H1 (cell line): ENCODE data around the gene RGP1. TPM values are rescaled to one million over a fixed set of nuclear protein-coding genes. Genes with fewer than 3 reads are reported as not detected.

ENCODE experiments used
- CTCF ChIA-PET: fragments of 300-600 bp; sonication (Branson Sonifier 250); formaldehyde crosslinking; loops from one replicate; lab custom pipeline; 2021; ENCODE audit not compliant: partially characterized antibody; lab: Charles Lee
- POLR2A ChIA-PET: fragments of 300-600 bp; sonication (Branson Sonifier 250); formaldehyde crosslinking; loops from one replicate; lab custom pipeline; 2021; ENCODE audit warnings: inconsistent platforms; ENCODE audit not compliant: partially characterized antibody; lab: Charles Lee
- DNase-seq, 2 experiments: peaks; one replicate each; pipeline versions ENCODE4 v3.0.0 to v3.0.0-alpha.2; 2010 to 2022; ENCODE audit warnings: low spot score in 2 of 2, low read depth in 1 of 2, mixed read lengths in 1 of 2
- FAIRE-seq: peaks from 2 replicates; lab custom pipeline; 2011; peaks lifted over from hg19 to GRCh38; lab: Jason Lieb, UNC
- H2AFZ ChIP-seq: 2 replicates; pipeline ENCODE4 v1.8.1; 2012; ENCODE audit warnings: low read length, inconsistent platforms
- H2AK5ac ChIP-seq: 2 replicates; pipeline ENCODE4 v1.6.1; 2013; ENCODE audit warnings: low read depth, low read length
- H2BK120ac ChIP-seq: replicated peaks from 2 replicates; pipeline ENCODE3; 2013; ENCODE audit warnings: low read depth, low read length, inconsistent platforms
- H2BK12ac ChIP-seq: 2 replicates; pipeline ENCODE4 v1.6.1; 2013; ENCODE audit warnings: low read depth, low read length
- H2BK15ac ChIP-seq: 2 replicates; pipeline ENCODE4 v1.6.1; 2013; ENCODE audit warnings: low read length
- H2BK20ac ChIP-seq: 2 replicates; pipeline ENCODE4 v1.6.1; 2013; ENCODE audit warnings: low read length
- H2BK5ac ChIP-seq: 2 replicates; pipeline ENCODE4 v1.6.1; 2013; ENCODE audit warnings: low read depth, low read length
- H3K14ac ChIP-seq: 2 replicates; pipeline ENCODE4 v1.6.1; 2013; ENCODE audit warnings: inconsistent platforms; ENCODE audit not compliant: insufficient read length
- H3K18ac ChIP-seq: 2 replicates; pipeline ENCODE4 v1.6.1; 2013; ENCODE audit warnings: low read length; ENCODE audit errors: extremely low read depth
- H3K23ac ChIP-seq: 2 replicates; pipeline ENCODE4 v1.6.1; 2013; ENCODE audit warnings: inconsistent platforms; ENCODE audit not compliant: insufficient read length
- H3K23me2 ChIP-seq: 2 replicates; pipeline ENCODE4 v1.6.1; 2013; ENCODE audit warnings: low read depth, low read length
- H3K27ac ChIP-seq: 2 replicates; pipeline ENCODE4 v1.6.1; 2011; ENCODE audit warnings: low read depth, low read length, inconsistent platforms
- H3K27me3 ChIP-seq, 4 experiments: replicated peaks in 1 of 4; 1 replicate in 1 of 4; 2 replicates in 3 of 4; pipeline versions ENCODE4 v1.6.1 to v1.8.1; 2011 to 2013; ENCODE audit warnings: low read length in 3 of 4, mild to moderate bottlenecking in 3 of 4, inconsistent platforms in 2 of 4, mixed read lengths in 2 of 4, moderate library complexity in 1 of 4; ENCODE audit not compliant: control insufficient read depth in 3 of 4, insufficient read depth in 3 of 4; ENCODE audit errors: extremely low read depth in 1 of 4
- H3K36me3 ChIP-seq, 4 experiments: 2 replicates each; pipeline versions ENCODE4 v1.6.1 to v1.8.1; 2011 to 2013; ENCODE audit warnings: mild to moderate bottlenecking in 4 of 4, low read length in 3 of 4, moderate library complexity in 2 of 4, control low read depth in 1 of 4, inconsistent platforms in 1 of 4; ENCODE audit not compliant: insufficient read depth in 4 of 4, control insufficient read depth in 2 of 4
- H3K4ac ChIP-seq: replicated peaks from 2 replicates; pipeline ENCODE3; 2013; ENCODE audit warnings: low read length, low read depth, mixed read lengths, inconsistent platforms; ENCODE audit not compliant: insufficient read length
- H3K4me1 ChIP-seq, 4 experiments: replicated peaks in 1 of 4; 1 replicate in 1 of 4; 2 replicates in 3 of 4; pipeline versions ENCODE4 v1.6.1 to v1.8.1; 2011 to 2013; ENCODE audit warnings: low read length in 3 of 4, inconsistent platforms in 2 of 4, mixed read lengths in 1 of 4; ENCODE audit not compliant: insufficient read depth in 4 of 4, control insufficient read depth in 3 of 4
- H3K4me2 ChIP-seq, 2 experiments: 2 replicates each; pipeline versions ENCODE4 v1.6.1 to v1.8.1; 2011 to 2013; ENCODE audit warnings: low read depth in 2 of 2, low read length in 2 of 2, control low read depth in 1 of 2, inconsistent platforms in 1 of 2, mild to moderate bottlenecking in 1 of 2; ENCODE audit not compliant: insufficient read depth in 1 of 2
- H3K4me3 ChIP-seq, 4 experiments: fragments of 200-600, 300-600 bp in 1 of 4; sonication (generic), shearing (Covaris generic), sonication (Bioruptor Twin) in 1 of 4; 2 replicates each; pipeline versions ENCODE4 v1.5.1 to v1.8.1; 2011 to 2016; ENCODE audit warnings: low read length in 4 of 4, low read depth in 3 of 4, control low read depth in 2 of 4, inconsistent platforms in 2 of 4, mild to moderate bottlenecking in 2 of 4, mixed read lengths in 1 of 4, moderate library complexity in 1 of 4; ENCODE audit not compliant: insufficient read depth in 2 of 4; ENCODE audit errors: extremely low read depth in 1 of 4
- H3K56ac ChIP-seq: replicated peaks from 2 replicates; pipeline ENCODE3; 2013; ENCODE audit warnings: low read depth, mild to moderate bottlenecking, mixed read lengths, low read length, inconsistent platforms; ENCODE audit not compliant: insufficient read length
- H3K79me1 ChIP-seq: 2 replicates; pipeline ENCODE4 v1.6.1; 2013; ENCODE audit warnings: low read depth, low read length, control low read depth
- H3K79me2 ChIP-seq, 2 experiments: 2 replicates each; pipeline versions ENCODE4 v1.6.1 to v1.8.1; 2012 to 2013; ENCODE audit warnings: low read length in 2 of 2, mild to moderate bottlenecking in 2 of 2, inconsistent platforms in 1 of 2; ENCODE audit not compliant: insufficient read depth in 2 of 2, control insufficient read depth in 1 of 2
- H3K9ac ChIP-seq, 4 experiments: replicated peaks in 1 of 4; 1 replicate in 1 of 4; 2 replicates in 3 of 4; pipeline versions ENCODE4 v1.6.1 to v1.8.1; 2011 to 2013; ENCODE audit warnings: low read depth in 3 of 4, low read length in 3 of 4, control low read depth in 2 of 4, mild to moderate bottlenecking in 2 of 4, moderate library complexity in 2 of 4, inconsistent platforms in 1 of 4; ENCODE audit errors: extremely low read depth in 1 of 4
- H3K9me3 ChIP-seq, 2 experiments: 2 replicates each; pipeline versions ENCODE4 v1.6.1 to v1.8.1; 2012 to 2013; ENCODE audit warnings: mild to moderate bottlenecking in 2 of 2, moderate library complexity in 2 of 2, control low read depth in 1 of 2, inconsistent platforms in 1 of 2, low read depth in 1 of 2, low read length in 1 of 2, mixed read lengths in 1 of 2; ENCODE audit not compliant: insufficient read depth in 2 of 2
- H4K20me1 ChIP-seq, 2 experiments: replicated peaks in 1 of 2; 2 replicates each; pipeline versions ENCODE3 to v1.8.1; 2011 to 2013; ENCODE audit warnings: inconsistent platforms in 2 of 2, low read length in 2 of 2, mild to moderate bottlenecking in 1 of 2; ENCODE audit not compliant: insufficient read depth in 2 of 2, control insufficient read depth in 1 of 2
- H4K5ac ChIP-seq: 2 replicates; pipeline ENCODE4 v1.6.1; 2013; ENCODE audit warnings: low read length, low read depth, mixed read lengths, inconsistent platforms; ENCODE audit not compliant: insufficient read length
- H4K8ac ChIP-seq: 2 replicates; pipeline ENCODE4 v1.8.0; 2013; ENCODE audit warnings: mild to moderate bottlenecking, moderate library complexity, low read length, inconsistent platforms; ENCODE audit not compliant: insufficient read depth; ENCODE audit errors: extremely low read depth
- H4K91ac ChIP-seq: replicated peaks from 2 replicates; pipeline ENCODE3; 2013; ENCODE audit warnings: low read length, mixed read lengths, inconsistent platforms; ENCODE audit not compliant: insufficient read length
- CHD2 ChIP-seq: IDR thresholded peaks from 2 replicates; pipeline ENCODE4 v1.6.1; 2012; ENCODE audit warnings: low read length, improper control_type of control experiment
- NRF1 ChIP-seq: IDR thresholded peaks from 2 replicates; pipeline ENCODE4 v1.6.1; 2011; ENCODE audit warnings: mild to moderate bottlenecking, low read depth, low read length, improper control_type of control experiment
- POLR2A ChIP-seq, 2 experiments: IDR thresholded peaks; 1 replicate in 1 of 2; 2 replicates in 1 of 2; pipeline ENCODE4 v1.6.1; 2011; ENCODE audit warnings: low read depth in 2 of 2, low read length in 2 of 2, mild to moderate bottlenecking in 2 of 2; ENCODE audit errors: control extremely low read depth in 1 of 2
- RAD21 ChIP-seq, 2 experiments: IDR thresholded peaks in 1 of 2; conservative IDR thresholded peaks in 1 of 2; 2 replicates each; pipeline ENCODE4 v1.6.1; 2011; ENCODE audit warnings: low read depth in 2 of 2, low read length in 2 of 2, improper control_type of control experiment in 1 of 2, inconsistent platforms in 1 of 2, mild to moderate bottlenecking in 1 of 2, moderate library complexity in 1 of 2
- SIX5 ChIP-seq: IDR thresholded peaks from 2 replicates; pipeline ENCODE4 v1.6.1; 2011; ENCODE audit warnings: mild to moderate bottlenecking, low read depth, low read length
- SRF ChIP-seq: IDR thresholded peaks from 2 replicates; pipeline ENCODE4 v1.6.1; 2011; ENCODE audit warnings: mild to moderate bottlenecking, low read depth, low read length, moderate library complexity
- WGBS, 2 experiments: shearing (Covaris generic) in 1 of 2; methylation state at CpG; one replicate each; pipeline versions ENCODE4 v1.1.6 to v1.1.7; 2013 to 2015; ENCODE audit warnings: low lambda C conversion rate in 2 of 2, mixed read lengths in 2 of 2, inconsistent platforms in 1 of 2, low coverage in 1 of 2, missing lambda C conversion rate in 1 of 2; ENCODE audit not compliant: insufficient replicate concordance in 2 of 2, insufficient coverage in 1 of 2, insufficient read length in 1 of 2; ENCODE audit errors: extremely low coverage in 1 of 2, missing lambda C conversion rate in 1 of 2; 5-methylcytosine and 5-hydroxymethylcytosine counted together
- polyA plus RNA-seq, 7 experiments: library from polyadenylated mRNA; depleted of rRNA in 3 of 7; stranded (reverse) in 5 of 7; unstranded in 2 of 7; fragments of >200 nt in 5 of 7; fragments of 200-250 nt in 2 of 7; gene quantifications; 1 replicate in 5 of 7; 2 replicates in 1 of 7; 4 replicates in 1 of 7; pipeline versions ENCODE4 v1.2.1 to v1.2.3, GENCODE V29; 2011 to 2013; ENCODE audit warnings: missing spikeins in 2 of 7, mixed read lengths in 2 of 7
- total RNA-seq: library from RNA; stranded (reverse); fragmentation: NEBNext Ultra II Directional; extraction: Animal tissue kit (Norgen Biotek cat#: 25700); gene quantifications from 2 replicates; pipeline ENCODE4 v1.2.1, GENCODE V29; 2021
- TF ChIP-seq, protein P1 (sequence below): IDR thresholded peaks from 2 replicates; pipeline ENCODE4 v1.6.1; 2011; ENCODE audit warnings: low read length, improper control_type of control experiment

Gene RGP1
- total and polyA plus RNA-seq, 2 of the 8 experiments (the other 6 are each of a cell fraction or from before 2014, with no cell fraction given) = 11.8 to 22.7 TPM

DNA sequence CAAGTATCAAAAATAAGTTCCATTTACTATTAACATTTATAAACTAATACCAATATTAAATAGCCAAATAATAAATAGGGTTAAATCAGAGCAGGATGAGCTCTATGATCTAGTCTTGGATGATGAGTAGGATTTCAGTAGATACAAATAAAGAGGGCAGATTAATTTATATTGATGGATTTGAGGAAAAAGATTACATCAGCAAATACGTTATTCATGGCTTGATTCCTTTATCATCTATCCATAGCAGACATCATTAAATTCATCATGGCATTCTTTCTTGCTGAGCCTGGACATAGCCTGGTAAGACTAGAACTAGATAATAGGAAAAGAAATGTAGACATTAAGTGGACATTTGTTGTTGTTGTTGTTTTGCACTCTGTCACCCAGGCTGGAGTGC, 18.4 kb downstream of the RGP1 start:
- no peak for DNase-seq
- Histone ChIP-seq H4K20me1 (no peaks in the 10 kb centered on the region), H2AK5ac (no peak overlapping the region), H2BK20ac (no peak overlapping the region), H3K79me1 (no peaks in the 10 kb centered on the region), H4K91ac (no peak overlapping the region), H3K18ac (no peak overlapping the region), H2BK120ac (no peak overlapping the region), H3K4me2 (no peak overlapping the region), H3K23me2 (no peaks in the 10 kb centered on the region), H2BK12ac (no peak overlapping the region), H2AFZ (no peak overlapping the region), H3K27me3 (no peaks in the 10 kb centered on the region), H2BK15ac (no peak overlapping the region), H3K27ac (no peak overlapping the region), H3K14ac (no peak overlapping the region), H4K5ac (no peak overlapping the region), H3K4ac (no peak overlapping the region), H3K79me2 (no peaks in the 10 kb centered on the region), H3K4me1 (no peaks in the 10 kb centered on the region), H3K56ac (no peak overlapping the region), H3K9ac (no peak overlapping the region), H3K4me3 (no peak overlapping the region), H3K9me3 (no peaks in the 10 kb centered on the region), H3K36me3 (no peaks in the 10 kb centered on the region), H2BK5ac (no peak overlapping the region), H3K23ac (no peak overlapping the region), H4K8ac (no peak overlapping the region)
- no peak for FAIRE-seq
- CTCF ChIA-PET = interaction anchor here (0.6 to 1.4 kb wide), 4 partner anchors 23 to 164 kb away, joined by 3 to 5 read pairs (median 3); no protein-coding TSS in a partner anchor
- POLR2A ChIA-PET = interaction anchor here (1.2 to 1.4 kb wide), 3 partner anchors 15 to 25 kb away, joined by 3 to 5 read pairs (median 4); no protein-coding TSS in a partner anchor
- WGBS, 2 experiments = 85% methylated on average over 1 of the region's 1 CpG; no CpG with 5 or more reads in 1 of the 2 experiments
- TF ChIP-seq, protein P1, sequence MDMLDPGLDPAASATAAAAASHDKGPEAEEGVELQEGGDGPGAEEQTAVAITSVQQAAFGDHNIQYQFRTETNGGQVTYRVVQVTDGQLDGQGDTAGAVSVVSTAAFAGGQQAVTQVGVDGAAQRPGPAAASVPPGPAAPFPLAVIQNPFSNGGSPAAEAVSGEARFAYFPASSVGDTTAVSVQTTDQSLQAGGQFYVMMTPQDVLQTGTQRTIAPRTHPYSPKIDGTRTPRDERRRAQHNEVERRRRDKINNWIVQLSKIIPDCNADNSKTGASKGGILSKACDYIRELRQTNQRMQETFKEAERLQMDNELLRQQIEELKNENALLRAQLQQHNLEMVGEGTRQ = no peak
- no peak for TF ChIP-seq CHD2
- no peak for TF ChIP-seq NRF1
- no peak for TF ChIP-seq SIX5
- no peak for TF ChIP-seq RAD21 (IDR thresholded peaks at IDR 0.05 in 1 of 2, conservative IDR thresholded peaks at IDR 0.05 in 1 of 2; ENCODE audit: low read depth in 2 of 2, low read length in 2 of 2)
- no peak for TF ChIP-seq SRF
- TF ChIP-seq POLR2A (IDR thresholded peaks at IDR 0.05; ENCODE audit: control extremely low read depth in 1 of 2, low read depth in 2 of 2, low read length in 2 of 2) = no peak
